ENCODE measurements around the gene ACOT7. TPM values are rescaled to one million over a fixed set of nuclear protein-coding genes. Genes with fewer than 3 reads are reported as not detected.

Gene ACOT7
- total RNA-seq, 1 experiment from 2014 or later: 113 TPM

GRCh38 chr1:6343506-6344405 is 49.8 kb downstream of the ACOT7 start:
- DNase-seq (ENCODE audit: low read depth): peak; percentile 74

- no peak for DNase-seq (ENCODE audit: low read depth)
Measured at GRCh38 chr1:6342056-6342455, 51.5 kb downstream of the ACOT7 start.

- no peak for DNase-seq (ENCODE audit: low read depth)
Measured at GRCh38 chr1:6338695-6339094, 54.9 kb downstream of the ACOT7 start.

GRCh38 chr1:6336776-6337622 is 56.6 kb downstream of the ACOT7 start:
- no peak for DNase-seq (ENCODE audit: low read depth)

GRCh38 chr1:6334261-6334993 is 59.1 kb downstream of the ACOT7 start:
- DNase-seq (ENCODE audit: low read depth): no peak

GRCh38 chr1:6332821-6333220 is 60.7 kb downstream of the ACOT7 start:
- DNase-seq (ENCODE audit: low read depth): no peak

- no peak for DNase-seq (ENCODE audit: low read depth)
Measured at GRCh38 chr1:6331543-6332273, 61.9 kb downstream of the ACOT7 start.

GRCh38 chr1:6330410-6330911 is 63.1 kb downstream of the ACOT7 start:
- peak; percentile 16 for DNase-seq (ENCODE audit: low read depth)

GRCh38 chr1:6329851-6330250 is 63.7 kb downstream of the ACOT7 start:
- no peak for DNase-seq (ENCODE audit: low read depth)

- DNase-seq (ENCODE audit: low read depth): no peak
Measured at GRCh38 chr1:6329396-6329795, 64.2 kb downstream of the ACOT7 start.

GRCh38 chr1:6328696-6329095 is 64.9 kb downstream of the ACOT7 start:
- DNase-seq (ENCODE audit: low read depth): no peak

- no peak for DNase-seq (ENCODE audit: low read depth)
Measured at GRCh38 chr1:6328091-6328490, 65.5 kb downstream of the ACOT7 start.

- DNase-seq (ENCODE audit: low read depth): no peak
Measured at GRCh38 chr1:6325482-6325881, 68.1 kb downstream of the ACOT7 start.

GRCh38 chr1:6322161-6322560 is 71.4 kb downstream of the ACOT7 start:
- DNase-seq (ENCODE audit: low read depth): no peak

- DNase-seq (ENCODE audit: low read depth): no peak
Measured at GRCh38 chr1:6321205-6321604, 72.4 kb downstream of the ACOT7 start.

- peak; percentile 55 for DNase-seq (ENCODE audit: low read depth)
Measured at GRCh38 chr1:6317098-6317760, 76.3 kb downstream of the ACOT7 start.

- DNase-seq (ENCODE audit: low read depth): no peak
Measured at GRCh38 chr1:6316240-6317097, 77.1 kb downstream of the ACOT7 start.

- no peak for DNase-seq (ENCODE audit: low read depth)
Measured at GRCh38 chr1:6314503-6314902, 79.1 kb downstream of the ACOT7 start.

GRCh38 chr1:6313393-6314200 is 80.0 kb downstream of the ACOT7 start:
- DNase-seq (ENCODE audit: low read depth): no peak
